Sigmoid colon (tissue), 7 donors: Measurements from ENCODE around the gene TRERF1. TPM values are rescaled to one million over a fixed set of nuclear protein-coding genes. Genes with fewer than 3 reads are reported as not detected.
"Not testable (repeated sequence)": the region's sequence is repeated elsewhere in the genome, so short reads cannot be mapped to it uniquely, and the experiment has no call there.

Experiments used
- DNase-seq: peaks from one replicate; pipeline ENCODE4 v3.0.0-alpha.2; 2019
- H3K27ac ChIP-seq, 4 donors: fragments of 200-600 bp; sonication (generic); one replicate each; pipeline ENCODE4 v1.5.1; 2016 to 2019; ENCODE audit warnings: mild to moderate bottlenecking in 1 of 4
- H3K27me3 ChIP-seq, 3 donors: fragments of 200-600 bp; sonication (generic); one replicate each; pipeline ENCODE4 v1.5.1; 2019; ENCODE audit warnings: mild to moderate bottlenecking in 1 of 3
- H3K36me3 ChIP-seq, 4 donors: fragments of 200-600 bp; sonication (generic); one replicate each; pipeline ENCODE4 v1.5.1; 2016 to 2019
- H3K4me1 ChIP-seq, 4 donors: fragments of 200-600 bp; sonication (generic); one replicate each; pipeline ENCODE4 v1.5.1; 2017 to 2019
- H3K4me3 ChIP-seq, 4 donors: fragments of 200-600 bp; sonication (generic); one replicate each; pipeline ENCODE4 v1.5.1; 2017 to 2019; ENCODE audit warnings: mild to moderate bottlenecking in 2 of 4, moderate library complexity in 1 of 4
- H3K9me3 ChIP-seq, 4 donors: fragments of 200-600 bp in 3 of 4; sonication (generic) in 3 of 4; one replicate each; pipeline versions ENCODE4 v1.5.1 to v1.6.1; 2013 to 2019
- EP300 ChIP-seq, 4 donors: sonication (generic); formaldehyde crosslinking; IDR thresholded peaks; one replicate each; pipeline ENCODE4 v1.6.1; 2017; ENCODE audit warnings: antibody characterized with exemption in 4 of 4
- POLR2A ChIP-seq, 2 donors: fragments of 450-650 bp; IDR thresholded peaks; one replicate each; pipeline ENCODE4 v1.6.1; 2016; ENCODE audit warnings: antibody characterized with exemption in 2 of 2, mild to moderate bottlenecking in 2 of 2, moderate library complexity in 2 of 2
- POLR2AphosphoS5 ChIP-seq, 4 donors: sonication (generic); formaldehyde crosslinking; IDR thresholded peaks; one replicate each; pipeline ENCODE4 v1.6.1; 2017; ENCODE audit warnings: antibody characterized with exemption in 4 of 4
- WGBS, 2 donors: extraction: QIAGEN DNeasy Blood & Tissue Kit; methylation state at CpG; one replicate each; pipeline ENCODE4 v1.1.7; 2013; 5-methylcytosine and 5-hydroxymethylcytosine counted together
- intact Hi-C: fragments of 100-400 bp; cut with DNase I; formaldehyde crosslinking; loops from one replicate; pipeline ENCODE4 v1.15.1; 2023
- polyA plus RNA-seq, 3 donors: library from polyadenylated mRNA; stranded (reverse); fragments of 200-250 nt; gene quantifications; one replicate each; pipeline ENCODE4 v1.2.3, GENCODE V29; 2013
- total RNA-seq, 4 donors: library from RNA; depleted of rRNA; stranded (reverse); fragments of >200 nt; gene quantifications; one replicate each; pipeline ENCODE4 v1.1.0, GENCODE V29; 2016
- TF ChIP-seq, protein P1 (sequence below), 4 experiments: fragments of 450-650 bp in 3 of 4; fragments of 200-600 bp in 1 of 4; IDR thresholded peaks; one replicate each; pipeline ENCODE4 v1.5.1; 2016 to 2019; ENCODE audit warnings: antibody characterized with exemption in 4 of 4, mild to moderate bottlenecking in 3 of 4, moderate library complexity in 2 of 4
- donor health status: healthy with polysubstance abuse.
- donor health status: Bipolar disorder and iron deficiency.
- donor health status: healthy.

The TRERF1 gene
- total and polyA plus RNA-seq, 7 donors: 0.46 to 10.5 (median 4.6) TPM

DNA sequence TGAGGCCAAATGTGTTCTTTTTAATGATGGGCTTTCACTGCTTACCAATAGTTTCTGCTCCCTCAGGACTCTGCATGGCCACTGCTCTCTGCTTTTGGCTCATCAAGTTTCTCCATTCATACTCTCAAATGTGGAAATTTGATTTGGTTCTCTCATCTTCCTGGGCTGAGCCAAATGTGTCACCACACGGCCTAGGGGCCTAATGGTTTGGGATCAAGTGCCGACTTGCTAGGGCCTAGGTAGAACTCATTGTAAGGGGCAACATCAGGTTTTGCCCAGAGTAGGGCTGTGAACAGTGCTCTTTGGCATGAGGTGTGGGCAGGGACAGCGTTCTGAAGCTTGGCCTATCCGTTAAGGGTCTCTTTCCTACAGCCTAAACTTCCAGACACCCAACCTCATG is 230.2 kb downstream of the TRERF1 start:
- no peak for TF ChIP-seq EP300 (IDR thresholded peaks at IDR 0.05)
- TF ChIP-seq POLR2A (IDR thresholded peaks at IDR 0.05): no peak
- TF ChIP-seq POLR2AphosphoS5 (IDR thresholded peaks at IDR 0.05): no peak
- TF ChIP-seq, protein P1, sequence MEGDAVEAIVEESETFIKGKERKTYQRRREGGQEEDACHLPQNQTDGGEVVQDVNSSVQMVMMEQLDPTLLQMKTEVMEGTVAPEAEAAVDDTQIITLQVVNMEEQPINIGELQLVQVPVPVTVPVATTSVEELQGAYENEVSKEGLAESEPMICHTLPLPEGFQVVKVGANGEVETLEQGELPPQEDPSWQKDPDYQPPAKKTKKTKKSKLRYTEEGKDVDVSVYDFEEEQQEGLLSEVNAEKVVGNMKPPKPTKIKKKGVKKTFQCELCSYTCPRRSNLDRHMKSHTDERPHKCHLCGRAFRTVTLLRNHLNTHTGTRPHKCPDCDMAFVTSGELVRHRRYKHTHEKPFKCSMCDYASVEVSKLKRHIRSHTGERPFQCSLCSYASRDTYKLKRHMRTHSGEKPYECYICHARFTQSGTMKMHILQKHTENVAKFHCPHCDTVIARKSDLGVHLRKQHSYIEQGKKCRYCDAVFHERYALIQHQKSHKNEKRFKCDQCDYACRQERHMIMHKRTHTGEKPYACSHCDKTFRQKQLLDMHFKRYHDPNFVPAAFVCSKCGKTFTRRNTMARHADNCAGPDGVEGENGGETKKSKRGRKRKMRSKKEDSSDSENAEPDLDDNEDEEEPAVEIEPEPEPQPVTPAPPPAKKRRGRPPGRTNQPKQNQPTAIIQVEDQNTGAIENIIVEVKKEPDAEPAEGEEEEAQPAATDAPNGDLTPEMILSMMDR (IDR thresholded peaks at IDR 0.05): no peak

DNA sequence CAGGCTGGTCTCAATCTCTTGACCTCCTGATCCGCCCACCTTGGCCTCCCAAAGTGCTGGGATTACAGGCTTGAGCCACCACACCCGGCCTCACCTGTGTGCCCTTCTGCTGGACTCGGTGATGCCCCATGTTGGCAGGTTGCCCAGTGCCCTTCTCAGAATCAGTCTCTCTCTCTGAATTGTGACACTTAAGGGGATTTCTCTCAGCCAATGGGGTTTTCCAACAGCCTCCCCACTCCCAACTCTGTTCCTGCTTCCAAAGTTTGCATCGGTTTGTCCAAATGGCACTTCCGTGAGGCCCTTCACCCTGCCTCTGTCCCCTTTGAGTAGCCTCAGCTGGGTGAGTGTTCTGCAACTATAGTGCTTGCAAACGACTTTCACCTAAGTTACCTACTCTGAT is 230.9 kb downstream of the TRERF1 start:
- Histone ChIP-seq H3K4me1 (peaks cover 0 to 15% (median 10%) of the 10 kb centered on the region in 4 donors), H3K4me3 (no peak overlapping the region), H3K27ac (no peak overlapping the region), H3K9me3 (no peaks in the 10 kb centered on the region), H3K27me3 (no peaks in the 10 kb centered on the region), H3K36me3 (no peaks in the 10 kb centered on the region)
- TF ChIP-seq POLR2A (IDR thresholded peaks at IDR 0.05) (no peak), EP300 (IDR thresholded peaks at IDR 0.05) (no peak), POLR2AphosphoS5 (IDR thresholded peaks at IDR 0.05) (no peak)
- TF ChIP-seq, protein P1 (IDR thresholded peaks at IDR 0.05): no peak
- WGBS, 2 donors: 70 to 80% methylated on average over 6 of the region's 6 CpGs
- DNase-seq: no peak
- intact Hi-C loops: no loop called here

More for the DNA sequence above, 230.2 kb downstream of the TRERF1 start:
- DNase-seq: no peak
- intact Hi-C loops: no loop called here
- H3K4me1 ChIP-seq: peaks cover 0 to 12% (median 6%) of the 10 kb centered on the region in 4 donors
- no peaks in the 10 kb centered on the region for H3K36me3 ChIP-seq
- 92% methylated on average over 4 of the region's 4 CpGs for WGBS, 2 donors
- no peaks in the 10 kb centered on the region for H3K27me3 ChIP-seq
- H3K9me3 ChIP-seq: no peaks in the 10 kb centered on the region
- no peak overlapping the region for H3K27ac ChIP-seq
- no peak overlapping the region for H3K4me3 ChIP-seq

DNA sequence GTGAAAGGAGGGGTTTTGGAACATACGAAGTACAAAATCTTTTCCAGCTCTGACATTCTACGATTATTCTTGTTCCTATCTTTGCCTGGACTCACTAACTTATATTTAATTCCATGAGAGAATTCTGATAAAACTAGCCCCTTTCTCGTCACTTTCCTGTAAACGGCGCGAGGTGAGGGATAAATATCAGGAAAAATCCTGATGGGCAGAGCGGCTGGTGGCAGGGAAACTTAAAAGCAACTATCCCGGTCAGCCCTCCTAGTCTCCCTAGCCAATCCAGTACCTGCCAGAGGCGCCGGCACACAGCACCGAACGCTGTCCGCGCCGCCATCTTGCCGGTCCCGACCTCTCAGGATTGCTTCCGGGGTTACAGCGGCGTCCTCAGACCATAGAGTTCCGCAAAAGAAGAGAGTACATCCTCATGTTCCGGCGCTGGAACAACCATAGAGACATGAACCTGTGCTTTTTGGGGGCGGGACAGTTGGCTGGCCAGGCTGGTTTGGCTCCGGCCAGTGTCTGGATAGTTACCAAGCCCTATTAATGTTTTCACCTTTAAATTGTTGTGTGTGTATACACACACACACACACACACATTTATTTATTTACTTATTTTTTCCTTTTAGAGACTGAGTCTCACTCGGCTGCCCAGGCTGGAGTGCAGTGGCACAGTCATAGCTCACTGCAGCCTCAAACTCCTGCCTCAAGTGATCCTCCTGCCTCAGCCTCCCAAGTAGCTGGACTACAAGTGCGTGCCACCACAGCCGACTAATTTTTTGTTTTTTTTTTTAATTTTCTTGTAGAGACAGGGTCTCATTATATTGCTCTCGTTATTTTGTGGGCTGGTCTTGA is 234.0 kb downstream of the TRERF1 start, which contains the start of gene MRPS10:
MRPS10 (minus strand) TSS at position 343 of the 849 bp plus-strand sequence; CDS start at position 331, 12 bp downstream.
- H3K4me3 ChIP-seq: peak within 1 kb of the TSS; percentile 60 to 73 (median 72)
- H3K36me3 ChIP-seq: peaks cover 0 to 13% (median 5%) of the 10 kb centered on the region in 4 donors
- no peaks in the 10 kb centered on the region for H3K27me3 ChIP-seq
- peak within 1 kb of the TSS; percentile 78 to 86 (median 82) for H3K27ac ChIP-seq
- TF ChIP-seq POLR2A (IDR thresholded peaks at IDR 0.05) (peak; percentile 86 to 92), POLR2AphosphoS5 (IDR thresholded peaks at IDR 0.05) (peak; percentile 87 to 98 (median 95))
- TF ChIP-seq, protein P1 (IDR thresholded peaks at IDR 0.05): no peak
- DNase-seq: peak; percentile 96
- intact Hi-C loops: loop anchor here (5.0 to 10.0 kb wide), 4 partner anchors 140 to 435 kb away; partner anchors contain the start of genes PRICKLE4, TRERF1 and USP49
- 10 to 11% methylated on average over 29 of the region's 29 CpGs for WGBS, 2 donors
- H3K4me1 ChIP-seq: peaks cover 0 to 15% (median 13%) of the 10 kb centered on the region in 4 donors
- no peaks in the 10 kb centered on the region for H3K9me3 ChIP-seq

DNA sequence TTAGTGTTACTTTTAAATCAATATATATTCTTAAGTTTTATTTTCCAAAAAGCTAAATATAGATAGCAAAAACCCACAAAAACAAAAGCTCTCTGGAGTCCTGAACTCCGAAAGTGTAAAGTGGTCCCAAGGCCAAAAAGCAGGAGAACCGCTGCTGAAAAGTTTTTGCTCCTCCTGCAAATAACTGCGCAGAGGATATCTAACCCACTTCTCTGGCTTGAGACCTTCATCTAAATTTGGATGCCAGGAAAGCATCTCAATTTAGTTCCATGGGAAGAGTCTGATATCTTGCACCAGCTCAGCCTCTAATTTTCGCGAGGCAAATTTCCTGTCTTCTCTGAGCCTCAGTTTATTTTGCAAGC is 234.6 kb downstream of the TRERF1 start:
- intact Hi-C loops: loop anchor here (5.0 to 10.0 kb wide), 4 partner anchors 140 to 435 kb away; partner anchors contain the start of genes PRICKLE4, TRERF1 and USP49
- 2 to 3% methylated on average over 5 of the region's 5 CpGs for WGBS, 2 donors
- DNase-seq: no peak
- Histone ChIP-seq H3K36me3 (peaks cover 0 to 20% (median 8%) of the 10 kb centered on the region in 4 donors), H3K9me3 (no peaks in the 10 kb centered on the region), H3K4me1 (peaks cover 0 to 15% (median 13%) of the 10 kb centered on the region in 4 donors), H3K4me3 (peak overlapping the region; percentile 60 to 73 (median 72)), H3K27ac (peak overlapping the region; percentile 78 to 86 (median 82)), H3K27me3 (no peaks in the 10 kb centered on the region)
- TF ChIP-seq POLR2AphosphoS5 (IDR thresholded peaks at IDR 0.05) (no peak), EP300 (IDR thresholded peaks at IDR 0.05) (no peak), POLR2A (IDR thresholded peaks at IDR 0.05) (no peak)
- TF ChIP-seq, protein P1 (IDR thresholded peaks at IDR 0.05): no peak

DNA sequence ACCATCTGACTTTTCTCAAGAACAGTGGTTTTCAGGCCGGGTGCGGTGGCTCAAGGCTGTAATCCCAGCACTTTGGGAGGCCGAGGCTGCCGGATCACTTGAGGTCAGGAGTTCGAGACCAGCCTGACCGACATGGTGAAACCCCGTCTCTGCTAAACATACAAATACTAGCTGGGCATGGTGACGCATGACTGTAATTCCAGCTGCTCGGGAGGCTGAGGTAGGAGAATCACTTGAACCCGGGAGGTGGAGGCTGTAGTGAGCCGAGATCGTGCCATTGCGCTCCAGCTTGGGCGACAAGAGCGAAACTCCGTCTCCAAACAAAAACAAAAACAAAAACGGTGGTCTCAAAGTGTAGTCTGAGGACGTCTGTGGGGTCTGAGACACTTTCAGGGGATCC is 235.2 kb downstream of the TRERF1 start:
- peak overlapping the region in 1 of 4 donors; percentile 82 for H3K27ac ChIP-seq
- peak overlapping the region in 3 of 4 donors; percentile 72 to 73 (median 73) for H3K4me3 ChIP-seq
- peaks cover 0 to 15% (median 13%) of the 10 kb centered on the region in 4 donors for H3K4me1 ChIP-seq
- H3K27me3 ChIP-seq, DNase-seq, H3K9me3 ChIP-seq: not testable (repeated sequence)
- WGBS, 2 donors: 84 to 91% methylated on average over 18 of the region's 18 CpGs
- intact Hi-C loops: loop anchor here (5.0 to 10.0 kb wide), 4 partner anchors 139 to 434 kb away; partner anchors contain the start of genes PRICKLE4, TRERF1 and USP49
- peaks cover 0 to 26% (median 14%) of the 10 kb centered on the region in 4 donors for H3K36me3 ChIP-seq
